WTC11 (cell line): ENCODE data around the gene AZU1.

Experiments used
- ESRRA ChIP-seq: sonication (generic); formaldehyde crosslinking; IDR thresholded peaks from 2 replicates; pipeline ENCODE4 v1.8.1; 2022; ENCODE audit warnings: mild to moderate bottlenecking, missing genetic modification reagents, borderline replicate concordance
- FOXP1 ChIP-seq: sonication (generic); formaldehyde crosslinking; IDR thresholded peaks from 2 replicates; pipeline ENCODE4 v1.8.0; 2022; ENCODE audit warnings: missing genetic modification reagents, mild to moderate bottlenecking, moderate library complexity, borderline replicate concordance
- HMGA2 ChIP-seq: fragments of 250-450 bp; sonication (Bioruptor Pico); IDR thresholded peaks from 2 replicates; pipeline ENCODE4 v1.4.0; 2021; ENCODE audit warnings: mild to moderate bottlenecking, moderate library complexity
- HMGXB4 ChIP-seq: sonication (generic); formaldehyde crosslinking; IDR thresholded peaks from 2 replicates; pipeline ENCODE4 v1.8.1; 2023; ENCODE audit warnings: mild to moderate bottlenecking, moderate library complexity, missing genetic modification reagents
- NR3C1 ChIP-seq: sonication (generic); formaldehyde crosslinking; conservative IDR thresholded peaks from 2 replicates; pipeline ENCODE4 v1.8.1; 2023; ENCODE audit warnings: low read depth, mild to moderate bottlenecking, missing genetic modification reagents
- TEAD1 ChIP-seq: sonication (generic); formaldehyde crosslinking; IDR thresholded peaks from 2 replicates; pipeline ENCODE4 v1.8.0; 2022; ENCODE audit warnings: mild to moderate bottlenecking, missing genetic modification reagents
- ZNF396 ChIP-seq: fragments of 250-450 bp; sonication (Bioruptor Pico); IDR thresholded peaks from 2 replicates; pipeline ENCODE4 v1.8.0; 2021; ENCODE audit warnings: mild to moderate bottlenecking, moderate library complexity, borderline replicate concordance
- TF ChIP-seq, protein P1 (sequence below): fragments of 200-600 bp; IDR thresholded peaks from 2 replicates; pipeline ENCODE4 v1.8.0; 2022; ENCODE audit warnings: antibody characterized with exemption
- TF ChIP-seq, protein P2 (sequence below): sonication (generic); formaldehyde crosslinking; IDR thresholded peaks from 2 replicates; pipeline ENCODE4 v1.8.1; 2023; ENCODE audit warnings: mild to moderate bottlenecking, missing genetic modification reagents, moderate library complexity
- TF ChIP-seq, protein P3 (sequence below): sonication (generic); formaldehyde crosslinking; IDR thresholded peaks from 2 replicates; pipeline ENCODE4 v1.8.0; 2022; ENCODE audit warnings: mild to moderate bottlenecking, missing genetic modification reagents

- TF ChIP-seq, protein P1, sequence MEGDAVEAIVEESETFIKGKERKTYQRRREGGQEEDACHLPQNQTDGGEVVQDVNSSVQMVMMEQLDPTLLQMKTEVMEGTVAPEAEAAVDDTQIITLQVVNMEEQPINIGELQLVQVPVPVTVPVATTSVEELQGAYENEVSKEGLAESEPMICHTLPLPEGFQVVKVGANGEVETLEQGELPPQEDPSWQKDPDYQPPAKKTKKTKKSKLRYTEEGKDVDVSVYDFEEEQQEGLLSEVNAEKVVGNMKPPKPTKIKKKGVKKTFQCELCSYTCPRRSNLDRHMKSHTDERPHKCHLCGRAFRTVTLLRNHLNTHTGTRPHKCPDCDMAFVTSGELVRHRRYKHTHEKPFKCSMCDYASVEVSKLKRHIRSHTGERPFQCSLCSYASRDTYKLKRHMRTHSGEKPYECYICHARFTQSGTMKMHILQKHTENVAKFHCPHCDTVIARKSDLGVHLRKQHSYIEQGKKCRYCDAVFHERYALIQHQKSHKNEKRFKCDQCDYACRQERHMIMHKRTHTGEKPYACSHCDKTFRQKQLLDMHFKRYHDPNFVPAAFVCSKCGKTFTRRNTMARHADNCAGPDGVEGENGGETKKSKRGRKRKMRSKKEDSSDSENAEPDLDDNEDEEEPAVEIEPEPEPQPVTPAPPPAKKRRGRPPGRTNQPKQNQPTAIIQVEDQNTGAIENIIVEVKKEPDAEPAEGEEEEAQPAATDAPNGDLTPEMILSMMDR = no peak
- TF ChIP-seq ZNF396 (CRISPR knock-in tag) = no peak
- TF ChIP-seq HMGXB4 (CRISPR knock-in tag) = no peak
- TF ChIP-seq TEAD1 (CRISPR knock-in tag) = no peak
- TF ChIP-seq NR3C1 (CRISPR knock-in tag) = no peak
- TF ChIP-seq, protein P2, sequence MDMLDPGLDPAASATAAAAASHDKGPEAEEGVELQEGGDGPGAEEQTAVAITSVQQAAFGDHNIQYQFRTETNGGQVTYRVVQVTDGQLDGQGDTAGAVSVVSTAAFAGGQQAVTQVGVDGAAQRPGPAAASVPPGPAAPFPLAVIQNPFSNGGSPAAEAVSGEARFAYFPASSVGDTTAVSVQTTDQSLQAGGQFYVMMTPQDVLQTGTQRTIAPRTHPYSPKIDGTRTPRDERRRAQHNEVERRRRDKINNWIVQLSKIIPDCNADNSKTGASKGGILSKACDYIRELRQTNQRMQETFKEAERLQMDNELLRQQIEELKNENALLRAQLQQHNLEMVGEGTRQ (CRISPR knock-in tag) = no peak
- no peak for TF ChIP-seq FOXP1 (CRISPR knock-in tag)
- TF ChIP-seq HMGA2 (CRISPR knock-in tag) = no peak
- no peak for TF ChIP-seq ESRRA (CRISPR knock-in tag)
- TF ChIP-seq, protein P3, sequence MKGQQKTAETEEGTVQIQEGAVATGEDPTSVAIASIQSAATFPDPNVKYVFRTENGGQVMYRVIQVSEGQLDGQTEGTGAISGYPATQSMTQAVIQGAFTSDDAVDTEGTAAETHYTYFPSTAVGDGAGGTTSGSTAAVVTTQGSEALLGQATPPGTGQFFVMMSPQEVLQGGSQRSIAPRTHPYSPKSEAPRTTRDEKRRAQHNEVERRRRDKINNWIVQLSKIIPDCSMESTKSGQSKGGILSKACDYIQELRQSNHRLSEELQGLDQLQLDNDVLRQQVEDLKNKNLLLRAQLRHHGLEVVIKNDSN = no peak
Measured at GRCh38 chr19:845707-846521, 18.3 kb downstream of the AZU1 start.
